HEK293T (cell line): ENCODE data around the gene TMEM94.
"Not testable (repeated sequence)": the region's sequence is repeated elsewhere in the genome, so short reads cannot be mapped to it uniquely, and the experiment has no call there.

Source experiments
- CTCF ChIA-PET: fragments of 350-600 bp; formaldehyde crosslinking; extraction: SDS; loops from one replicate; lab custom pipeline; 2021; ENCODE audit warnings: antibody characterized with exemption, inconsistent platforms; lab: Yijun Ruan, JAX
- POLR2A ChIA-PET: fragments of 350-600 bp; formaldehyde crosslinking; extraction: SDS; loops from one replicate; lab custom pipeline; 2020; ENCODE audit warnings: antibody characterized with exemption, inconsistent platforms; lab: Yijun Ruan, JAX
- DNase-seq: peaks from one replicate; pipeline ENCODE4 v3.0.0; 2012; ENCODE audit warnings: mixed read lengths; ENCODE audit errors: extremely low spot score
- ARNT ChIP-seq: fragments of 450-650 bp; IDR thresholded peaks from 2 replicates; pipeline ENCODE4 v1.6.1; 2017; ENCODE audit warnings: mild to moderate bottlenecking
- BHLHE40 ChIP-seq: fragments of 450-650 bp; IDR thresholded peaks from 2 replicates; pipeline ENCODE4 v1.6.1; 2016; ENCODE audit warnings: mild to moderate bottlenecking, moderate library complexity, borderline replicate concordance
- CTBP1 ChIP-seq: fragments of 450-650 bp; IDR thresholded peaks from 2 replicates; pipeline ENCODE4 v1.6.1; 2016; ENCODE audit warnings: borderline replicate concordance
- ELF4 ChIP-seq: fragments of 450-650 bp; IDR thresholded peaks from 2 replicates; pipeline ENCODE4 v1.6.1; 2017; ENCODE audit warnings: antibody characterized with exemption
- FOXA1 ChIP-seq: fragments of 450-650 bp; IDR thresholded peaks from 2 replicates; pipeline ENCODE4 v1.6.1; 2016; ENCODE audit warnings: mild to moderate bottlenecking
- FOXK2 ChIP-seq: fragments of 450-650 bp; IDR thresholded peaks from 2 replicates; pipeline ENCODE4 v1.6.1; 2016; ENCODE audit warnings: mild to moderate bottlenecking
- FOXM1 ChIP-seq: fragments of 450-650 bp; IDR thresholded peaks from 2 replicates; pipeline ENCODE4 v1.6.1; 2017; ENCODE audit warnings: mild to moderate bottlenecking, borderline replicate concordance
- HDGF ChIP-seq: fragments of 450-650 bp; IDR thresholded peaks from 2 replicates; pipeline ENCODE4 v1.6.1; 2017; ENCODE audit warnings: antibody characterized with exemption, borderline replicate concordance
- L3MBTL2 ChIP-seq: fragments of 450-650 bp; conservative IDR thresholded peaks from 2 replicates; pipeline ENCODE4 v1.6.1; 2016; ENCODE audit warnings: mild to moderate bottlenecking
- LEF1 ChIP-seq: fragments of 450-650 bp; IDR thresholded peaks from 2 replicates; pipeline ENCODE4 v1.6.1; 2017; ENCODE audit warnings: mild to moderate bottlenecking, borderline replicate concordance
- NFRKB ChIP-seq: fragments of 450-650 bp; IDR thresholded peaks from 2 replicates; pipeline ENCODE4 v1.6.1; 2016; ENCODE audit warnings: mild to moderate bottlenecking, moderate library complexity
- PKNOX1 ChIP-seq: fragments of 450-650 bp; IDR thresholded peaks from 2 replicates; pipeline ENCODE4 v1.6.1; 2016
- SP1 ChIP-seq: fragments of 450-650 bp; IDR thresholded peaks from 2 replicates; pipeline ENCODE4 v1.6.1; 2017
- SUZ12 ChIP-seq: fragments of 450-650 bp; IDR thresholded peaks from 2 replicates; pipeline ENCODE4 v1.6.1; 2016; ENCODE audit warnings: mild to moderate bottlenecking
- TARDBP ChIP-seq: fragments of 450-650 bp; IDR thresholded peaks from 2 replicates; pipeline ENCODE4 v1.6.1; 2016
- ZNF384 ChIP-seq: fragments of 450-650 bp; IDR thresholded peaks from 2 replicates; pipeline ENCODE4 v1.6.1; 2016

The TMEM94 gene

GRCh38 chr17:75454193-75454592 is 2.2 kb upstream of the TMEM94 start:
- ChIA-PET POLR2A (interaction anchor here (1.6 kb wide), 1 partner anchor 15 kb away, joined by 3 read pairs; no protein-coding TSS in a partner anchor), CTCF (interaction anchor here (0.6 to 1.1 kb wide), 2 partner anchors 26 to 28 kb away, joined by 3 to 4 read pairs; no protein-coding TSS in a partner anchor)
- TF ChIP-seq TARDBP (no peak), FOXK2 (no peak), ELF4 (no peak), PKNOX1 (no peak), FOXA1 (no peak), HDGF (no peak), FOXM1 (no peak), ZNF384 (no peak), BHLHE40 (no peak), CTBP1 (no peak), LEF1 (no peak), SP1 (no peak), L3MBTL2 (no peak), ARNT (no peak), SUZ12 (no peak), NFRKB (no peak)

GRCh38 chr17:75454672-75455071 is 1.8 kb upstream of the TMEM94 start:
- POLR2A ChIA-PET, DNase-seq: not testable (repeated sequence)
- CTCF ChIA-PET: interaction anchor here (0.6 kb wide), 1 partner anchor 29 kb away, joined by 3 read pairs; no protein-coding TSS in a partner anchor

More at GRCh38 chr17:75454193-75454592, 2.2 kb upstream of the TMEM94 start:
- no peak for DNase-seq

- CTCF ChIA-PET: interaction anchor here (0.6 to 1.2 kb wide), 3 partner anchors 48 to 60 kb away, joined by 3 read pairs; partner anchors contain the start of gene TSEN54
- DNase-seq: no peak
Measured at GRCh38 chr17:75456039-75456416, 407 bp upstream of the TMEM94 start.

GRCh38 chr17:75457047-75457654 is 716 bp downstream of the TMEM94 start:
- CTCF ChIA-PET: interaction anchor here (0.7 kb wide), 1 partner anchor 32 kb away, joined by 6 read pairs; no protein-coding TSS in a partner anchor
- DNase-seq: peak; percentile 50
- TF ChIP-seq L3MBTL2 (peak; percentile 92), PKNOX1 (no peak)
- POLR2A ChIA-PET: interaction anchor here (0.8 to 3.5 kb wide), 20 partner anchors 10 to 195 kb away, joined by 3 to 25 read pairs (median 8); partner anchors contain the start of genes GGA3, MIF4GD, MRPS7 and SLC25A19

More at GRCh38 chr17:75456039-75456416, 407 bp upstream of the TMEM94 start:
- TF ChIP-seq ZNF384 (no peak), SUZ12 (no peak), HDGF (no peak), PKNOX1 (no peak), FOXA1 (no peak), FOXM1 (no peak), SP1 (no peak), ARNT (no peak), BHLHE40 (no peak), FOXK2 (no peak), LEF1 (no peak), L3MBTL2 (no peak), TARDBP (no peak), CTBP1 (no peak), NFRKB (no peak)
- POLR2A ChIA-PET: interaction anchor here (0.7 to 3.5 kb wide), 36 partner anchors 8 to 603 kb away, joined by 3 to 25 read pairs (median 5); partner anchors contain the start of genes GGA3, MIF4GD, MRPS7 and NUP85

GRCh38 chr17:75459246-75459589 is 2.8 kb downstream of the TMEM94 start:
- POLR2A ChIA-PET: interaction anchor here (1.1 to 3.5 kb wide), 3 partner anchors 12 to 189 kb away, joined by 3 to 25 read pairs (median 3); no protein-coding TSS in a partner anchor
- CTCF ChIA-PET: no interaction called here
- no peak for DNase-seq
- TF ChIP-seq HDGF: no peak
- no peak for TF ChIP-seq FOXK2
- no peak for TF ChIP-seq ELF4
- TF ChIP-seq SP1: no peak
- no peak for TF ChIP-seq FOXA1
- TF ChIP-seq L3MBTL2: no peak
- no peak for TF ChIP-seq SUZ12
- TF ChIP-seq ZNF384: no peak
- TF ChIP-seq BHLHE40: no peak
- no peak for TF ChIP-seq ARNT
- no peak for TF ChIP-seq CTBP1
- TF ChIP-seq FOXM1: no peak
- no peak for TF ChIP-seq TARDBP

GRCh38 chr17:75459590-75460267 is 3.3 kb downstream of the TMEM94 start:
- no peak for DNase-seq
- ChIA-PET POLR2A (interaction anchor here (1.1 to 1.4 kb wide), 2 partner anchors 54 to 190 kb away, joined by 3 read pairs; no protein-coding TSS in a partner anchor), CTCF (interaction anchor here (0.7 kb wide), 1 partner anchor 57 kb away, joined by 3 read pairs; the partner anchor contains the start of gene TSEN54)
- TF ChIP-seq FOXK2 (no peak), ARNT (no peak), ZNF384 (no peak), BHLHE40 (no peak), CTBP1 (no peak), LEF1 (no peak), NFRKB (no peak), PKNOX1 (no peak), L3MBTL2 (no peak), ELF4 (no peak), TARDBP (no peak), HDGF (no peak), SUZ12 (no peak), SP1 (no peak), FOXM1 (no peak), FOXA1 (no peak)
